Measurements from ENCODE around the gene CLPTM1L.

The CLPTM1L gene

DNA sequence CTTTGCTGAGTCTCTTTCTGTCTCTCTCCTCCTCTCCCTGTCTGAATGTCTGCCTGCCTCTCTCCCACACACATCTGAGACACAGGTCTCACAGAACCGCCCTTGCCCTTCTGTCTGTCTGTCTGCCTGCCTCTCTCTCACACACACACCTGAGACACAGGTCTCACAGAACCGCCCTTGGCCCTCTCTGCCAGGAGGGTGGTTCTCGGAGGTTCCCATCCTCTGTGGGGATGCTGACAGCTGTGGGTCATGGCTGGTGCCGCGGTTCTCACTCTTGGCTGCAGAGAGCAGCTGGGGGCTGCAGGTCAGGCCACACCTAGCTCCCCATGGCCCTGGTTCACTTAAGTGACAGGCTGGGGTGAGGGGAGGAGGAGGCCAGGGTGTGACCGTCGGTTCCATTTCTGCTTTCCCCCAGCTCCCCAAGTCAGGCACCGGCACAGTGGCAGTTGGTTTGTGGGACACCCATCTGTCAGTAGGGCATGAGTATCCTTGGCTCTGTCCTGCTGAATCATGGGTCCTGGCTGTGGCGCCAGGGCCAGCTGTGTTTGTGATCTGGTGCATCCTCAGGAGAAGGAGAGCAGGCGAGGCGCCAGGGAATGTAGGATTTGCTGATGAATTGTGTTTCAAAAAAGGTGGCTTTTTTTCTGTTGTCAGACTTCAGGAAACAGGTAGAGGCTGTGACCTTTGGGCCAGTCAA is 42.3 kb upstream of the CLPTM1L start:
- H3K4me1 ChIP-seq (ENCODE audit: insufficient read depth, low read length) = no peaks in the 10 kb centered on the region
- H3K9me3 ChIP-seq (ENCODE audit: insufficient read depth, low read depth, low read length) = no peaks in the 10 kb centered on the region
- no peak overlapping the region for H3K4me3 ChIP-seq (ENCODE audit: low read length)
- 79% methylated on average over 11 of the region's 11 CpGs for WGBS
- no peak overlapping the region for H3K27ac ChIP-seq (ENCODE audit: low read depth, low read length)
- peaks cover 58% of the 10 kb centered on the region for H3K27me3 ChIP-seq (ENCODE audit: insufficient read depth, low read length)
- H3K36me3 ChIP-seq (ENCODE audit: insufficient read depth, low read length) = no peaks in the 10 kb centered on the region
- H3K9ac ChIP-seq (ENCODE audit: low read depth, low read length) = no peak overlapping the region

DNA sequence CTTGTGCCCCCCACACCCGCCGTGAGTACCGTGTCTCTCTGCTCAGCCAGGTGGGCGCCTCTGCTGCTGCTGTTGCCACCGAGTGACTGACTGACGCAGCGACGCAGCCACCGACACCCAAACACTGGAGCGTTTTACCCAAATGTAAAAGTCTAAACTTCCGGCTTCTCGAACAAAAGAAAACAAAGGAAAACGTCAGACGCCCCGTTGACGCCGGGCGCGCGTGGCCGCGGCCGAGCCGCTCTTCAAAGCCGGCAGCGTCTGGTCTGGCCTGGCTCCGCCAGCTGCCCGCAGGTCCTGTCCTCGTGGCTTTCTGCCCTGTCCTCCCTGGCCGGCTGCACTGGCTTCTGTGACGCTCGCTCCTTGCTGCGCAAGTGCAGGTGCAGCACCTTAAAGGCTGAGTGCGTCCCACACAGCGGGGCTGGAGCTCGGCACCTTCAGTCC is 41.4 kb upstream of the CLPTM1L start:
- H3K9ac ChIP-seq (ENCODE audit: low read depth, low read length) = peak overlapping the region; percentile 68
- WGBS = 7% methylated on average over 36 of the region's 36 CpGs
- peaks cover 61% of the 10 kb centered on the region for H3K27me3 ChIP-seq (ENCODE audit: insufficient read depth, low read length)
- H3K4me1 ChIP-seq (ENCODE audit: insufficient read depth, low read length) = no peaks in the 10 kb centered on the region
- H3K4me3 ChIP-seq (ENCODE audit: low read length) = peak overlapping the region; percentile 62
- H3K9me3 ChIP-seq (ENCODE audit: insufficient read depth, low read depth, low read length) = no peaks in the 10 kb centered on the region
- H3K36me3 ChIP-seq (ENCODE audit: insufficient read depth, low read length) = no peaks in the 10 kb centered on the region
- H3K27ac ChIP-seq (ENCODE audit: low read depth, low read length) = no peak overlapping the region

DNA sequence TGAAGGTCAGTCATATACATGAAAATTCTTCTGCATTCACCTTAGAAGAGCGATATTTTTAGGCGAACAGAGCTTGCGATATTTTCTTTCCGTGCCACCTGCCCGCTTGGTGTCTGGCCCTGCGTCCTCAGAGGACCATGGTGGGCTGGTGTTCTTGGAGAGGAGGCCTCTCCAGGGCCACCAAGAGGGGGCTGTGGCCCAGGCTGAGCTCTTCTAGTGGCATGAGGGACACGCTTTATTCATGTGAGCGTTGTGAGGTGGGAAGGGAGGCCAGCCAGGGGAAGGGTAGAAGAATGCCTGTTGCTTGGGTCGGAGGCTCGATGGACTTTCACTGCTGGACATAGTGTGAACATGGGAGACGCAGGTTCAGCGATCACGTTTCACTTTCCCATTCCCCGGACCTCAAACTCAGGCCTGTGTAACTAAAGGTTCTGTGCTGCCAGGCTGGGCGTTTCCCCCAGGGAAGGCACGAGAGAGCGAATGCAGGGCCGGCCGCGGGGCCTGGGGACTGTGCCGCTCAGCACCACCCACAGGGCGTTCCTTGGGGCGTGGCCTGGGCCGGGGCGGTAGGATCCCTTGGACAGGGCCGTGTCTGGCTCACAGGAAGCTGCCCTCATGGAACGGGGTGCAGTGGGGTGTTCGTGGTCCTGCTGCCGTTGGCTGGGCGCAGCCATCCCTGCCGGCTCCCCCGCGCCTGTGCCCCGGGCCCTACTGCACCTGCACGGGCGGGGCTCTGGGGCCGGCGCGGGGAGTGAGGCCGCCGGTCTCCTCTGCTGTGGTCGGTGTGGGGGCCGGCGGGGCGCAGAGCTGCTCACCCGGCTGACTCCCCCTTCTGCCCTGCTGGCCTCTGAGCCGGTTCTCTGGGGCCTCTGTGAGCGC is 40.7 kb upstream of the CLPTM1L start:
- WGBS = 16% methylated on average over 48 of the region's 48 CpGs
- Histone ChIP-seq H3K9me3 (ENCODE audit: insufficient read depth, low read depth, low read length) (no peaks in the 10 kb centered on the region), H3K4me1 (ENCODE audit: insufficient read depth, low read length) (no peaks in the 10 kb centered on the region), H3K27ac (ENCODE audit: low read depth, low read length) (no peak overlapping the region), H3K4me3 (ENCODE audit: low read length) (peak overlapping the region; percentile 62), H3K36me3 (ENCODE audit: insufficient read depth, low read length) (no peaks in the 10 kb centered on the region), H3K9ac (ENCODE audit: low read depth, low read length) (peak overlapping the region; percentile 68), H3K27me3 (ENCODE audit: insufficient read depth, low read length) (peaks cover 68% of the 10 kb centered on the region)

DNA sequence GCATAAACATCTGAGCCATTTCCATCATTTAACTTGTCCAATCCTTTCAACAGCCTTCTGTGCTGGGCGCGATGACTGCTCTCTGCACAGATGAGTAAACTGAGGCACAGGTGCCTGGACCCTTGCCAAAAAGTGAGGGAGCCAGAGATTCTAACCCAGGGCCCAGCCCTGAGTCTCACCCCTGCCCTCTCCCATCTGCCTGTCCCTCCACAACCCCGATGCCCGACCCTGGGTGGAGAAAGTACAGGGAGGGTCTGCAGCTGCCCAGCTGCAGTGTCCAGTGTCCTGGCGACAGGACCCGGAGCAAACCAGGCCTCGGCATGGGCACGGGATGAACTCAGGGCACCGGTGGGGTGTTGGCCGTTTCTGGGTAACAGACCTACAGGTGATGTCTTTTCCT is 39.6 kb upstream of the CLPTM1L start:
- H3K9me3 ChIP-seq (ENCODE audit: insufficient read depth, low read depth, low read length) = peaks cover 7% of the 10 kb centered on the region
- peaks cover 72% of the 10 kb centered on the region for H3K27me3 ChIP-seq (ENCODE audit: insufficient read depth, low read length)
- no peaks in the 10 kb centered on the region for H3K36me3 ChIP-seq (ENCODE audit: insufficient read depth, low read length)
- no peak overlapping the region for H3K9ac ChIP-seq (ENCODE audit: low read depth, low read length)
- H3K4me1 ChIP-seq (ENCODE audit: insufficient read depth, low read length) = no peaks in the 10 kb centered on the region
- 91% methylated on average over 10 of the region's 10 CpGs for WGBS
- H3K27ac ChIP-seq (ENCODE audit: low read depth, low read length) = no peak overlapping the region
- H3K4me3 ChIP-seq (ENCODE audit: low read length) = no peak overlapping the region

DNA sequence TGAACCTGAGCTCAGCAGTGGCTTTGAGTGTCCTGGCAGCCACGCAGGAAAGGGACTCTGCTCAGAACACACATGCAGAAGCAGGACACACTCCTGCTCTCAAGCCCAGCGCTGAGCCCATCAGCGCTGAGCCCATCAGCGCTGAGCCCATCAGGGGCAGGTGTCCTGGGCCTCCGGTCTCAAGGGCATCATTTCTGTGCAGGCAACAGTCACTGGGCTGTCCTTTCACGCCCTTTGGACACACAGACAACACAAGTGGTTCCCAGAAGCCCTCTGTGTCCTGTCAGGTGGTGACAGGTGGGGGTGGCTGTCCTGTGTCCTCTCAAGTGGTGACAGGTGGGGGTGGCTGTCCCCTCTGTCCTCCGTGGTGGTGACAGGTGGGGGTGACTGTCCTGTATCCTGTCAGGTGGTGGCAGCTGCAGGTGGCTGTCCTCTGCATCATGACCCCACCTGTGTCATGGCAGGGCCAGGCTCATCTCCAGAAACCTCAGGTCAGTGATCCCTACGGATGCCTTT is 39.0 kb upstream of the CLPTM1L start:
- WGBS = 86% methylated on average over 8 of the region's 8 CpGs
- no peak overlapping the region for H3K27ac ChIP-seq (ENCODE audit: low read depth, low read length)
- no peaks in the 10 kb centered on the region for H3K4me1 ChIP-seq (ENCODE audit: insufficient read depth, low read length)
- no peak overlapping the region for H3K9ac ChIP-seq (ENCODE audit: low read depth, low read length)
- peaks cover 71% of the 10 kb centered on the region for H3K27me3 ChIP-seq (ENCODE audit: insufficient read depth, low read length)
- no peak overlapping the region for H3K4me3 ChIP-seq (ENCODE audit: low read length)
- H3K9me3 ChIP-seq (ENCODE audit: insufficient read depth, low read depth, low read length) = peaks cover 7% of the 10 kb centered on the region
- H3K36me3 ChIP-seq (ENCODE audit: insufficient read depth, low read length) = no peaks in the 10 kb centered on the region

DNA sequence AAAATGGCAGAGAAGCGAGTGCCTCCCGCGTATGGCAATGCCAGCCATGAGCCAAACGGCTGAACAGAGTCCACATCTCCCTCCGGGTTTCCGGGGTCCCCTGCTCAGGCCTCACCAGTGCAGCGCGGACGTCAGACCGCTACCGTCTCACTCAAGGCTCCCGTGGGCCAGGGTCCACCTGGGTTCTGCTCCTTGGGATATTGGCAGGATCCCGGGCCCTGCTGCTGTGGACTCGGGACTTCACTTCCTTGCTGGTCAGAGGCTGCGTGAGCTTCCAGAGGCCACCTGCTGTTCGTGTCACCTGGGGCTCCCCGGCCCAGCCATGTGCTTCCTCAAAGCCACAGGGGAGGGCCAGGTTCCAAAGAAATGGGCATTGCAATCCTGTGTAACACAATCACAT is 38.4 kb upstream of the CLPTM1L start:
- H3K9me3 ChIP-seq (ENCODE audit: insufficient read depth, low read depth, low read length) = peaks cover 7% of the 10 kb centered on the region
- no peak overlapping the region for H3K9ac ChIP-seq (ENCODE audit: low read depth, low read length)
- H3K36me3 ChIP-seq (ENCODE audit: insufficient read depth, low read length) = no peaks in the 10 kb centered on the region
- H3K4me3 ChIP-seq (ENCODE audit: low read length) = no peak overlapping the region
- no peaks in the 10 kb centered on the region for H3K4me1 ChIP-seq (ENCODE audit: insufficient read depth, low read length)
- no peak overlapping the region for H3K27ac ChIP-seq (ENCODE audit: low read depth, low read length)
- H3K27me3 ChIP-seq (ENCODE audit: insufficient read depth, low read length) = peaks cover 66% of the 10 kb centered on the region
- WGBS = 89% methylated on average over 17 of the region's 17 CpGs

DNA sequence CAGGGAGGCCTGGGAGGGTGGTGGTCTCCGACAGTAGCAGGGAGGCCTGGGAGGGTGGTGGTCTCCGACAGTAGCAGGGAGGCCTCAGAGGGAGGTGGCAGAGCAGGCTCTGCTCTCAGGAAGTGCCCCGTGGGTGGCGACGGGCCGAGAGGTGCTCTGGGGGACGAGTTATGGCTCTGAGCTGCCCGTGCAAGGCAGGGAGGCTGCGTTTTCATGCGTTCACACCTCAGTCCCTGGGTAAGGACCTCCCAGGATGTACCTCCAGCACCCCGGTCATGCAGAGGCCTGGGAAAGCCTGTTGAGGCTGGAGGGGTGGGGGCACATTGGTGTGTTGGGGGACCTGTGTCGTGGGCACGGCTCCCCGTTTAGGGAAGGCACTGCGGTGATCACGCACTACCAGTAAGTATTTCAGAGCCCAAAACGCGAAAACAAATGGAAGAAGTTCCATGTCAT is 37.4 kb upstream of the CLPTM1L start:
- Histone ChIP-seq H3K4me1 (ENCODE audit: insufficient read depth, low read length) (no peaks in the 10 kb centered on the region), H3K4me3 (ENCODE audit: low read length) (no peak overlapping the region), H3K9ac (ENCODE audit: low read depth, low read length) (no peak overlapping the region), H3K27me3 (ENCODE audit: insufficient read depth, low read length) (peaks cover 56% of the 10 kb centered on the region), H3K9me3 (ENCODE audit: insufficient read depth, low read depth, low read length) (peaks cover 7% of the 10 kb centered on the region), H3K27ac (ENCODE audit: low read depth, low read length) (no peak overlapping the region), H3K36me3 (ENCODE audit: insufficient read depth, low read length) (no peaks in the 10 kb centered on the region)
- WGBS = 92% methylated on average over 18 of the region's 18 CpGs

DNA sequence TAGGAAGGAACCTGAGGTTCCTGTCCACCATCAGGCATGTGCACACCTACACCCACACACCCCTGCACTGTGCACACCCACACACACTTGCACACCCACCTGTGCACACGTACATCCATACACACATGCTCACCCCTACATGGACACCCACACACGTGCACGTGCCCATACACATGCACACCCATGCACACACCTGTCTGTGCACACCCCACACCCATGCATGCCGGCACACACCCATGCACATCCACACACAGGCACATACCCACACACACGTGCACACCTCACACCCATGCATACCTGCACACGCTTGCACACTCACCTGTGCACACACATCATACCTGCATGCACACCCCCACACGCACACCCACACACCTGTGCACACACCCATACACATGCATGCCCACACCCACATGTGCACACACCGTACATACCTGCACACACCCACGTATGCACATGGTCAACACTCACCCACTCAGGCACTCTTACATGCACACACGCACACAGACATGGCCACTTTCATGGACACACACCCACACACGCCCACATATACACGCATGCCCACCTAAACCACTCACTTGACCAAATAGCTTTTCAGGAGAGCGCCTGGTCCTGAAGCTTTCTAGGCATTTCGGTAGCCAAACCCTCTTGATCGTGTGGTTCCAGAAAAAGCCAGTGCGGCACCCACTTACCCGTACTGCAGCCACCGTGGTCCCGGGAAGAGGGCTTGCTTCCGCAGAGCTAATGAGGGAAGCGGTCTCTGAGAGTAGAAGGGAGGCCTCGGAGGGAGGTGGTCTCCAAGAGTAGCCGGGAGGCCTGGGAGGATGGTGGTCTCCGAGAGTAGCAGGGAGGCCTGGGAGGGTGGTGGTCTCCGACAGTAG is 36.7 kb upstream of the CLPTM1L start:
- Histone ChIP-seq H3K27me3 (ENCODE audit: insufficient read depth, low read length) (peaks cover 49% of the 10 kb centered on the region), H3K36me3 (ENCODE audit: insufficient read depth, low read length) (no peaks in the 10 kb centered on the region), H3K4me1 (ENCODE audit: insufficient read depth, low read length) (no peaks in the 10 kb centered on the region), H3K9ac (ENCODE audit: low read depth, low read length) (no peak overlapping the region), H3K4me3 (ENCODE audit: low read length) (no peak overlapping the region), H3K9me3 (ENCODE audit: insufficient read depth, low read depth, low read length) (peaks cover 7% of the 10 kb centered on the region), H3K27ac (ENCODE audit: low read depth, low read length) (no peak overlapping the region)
- 92% methylated on average over 25 of the region's 25 CpGs for WGBS

DNA sequence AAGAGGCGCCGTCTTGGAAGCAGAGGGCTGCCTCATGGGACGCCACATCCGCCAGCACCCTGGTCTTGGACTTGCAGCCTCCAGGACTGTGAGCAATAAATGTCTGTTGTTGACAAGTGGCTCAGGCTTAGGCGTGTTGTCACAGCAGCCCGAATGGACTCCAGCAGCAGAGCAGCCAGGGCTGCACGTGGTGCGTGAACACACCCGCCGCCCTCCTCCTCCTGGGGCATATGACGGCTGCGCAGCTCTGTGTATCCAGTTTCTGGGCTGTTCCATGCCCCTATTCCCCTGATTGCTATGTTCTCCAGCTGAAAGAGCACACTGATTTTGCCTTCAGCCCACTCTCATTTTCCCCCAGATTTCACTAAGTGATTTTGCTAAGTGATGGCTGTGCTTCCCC is 36.0 kb upstream of the CLPTM1L start:
- WGBS = 90% methylated on average over 12 of the region's 12 CpGs
- Histone ChIP-seq H3K4me1 (ENCODE audit: insufficient read depth, low read length) (no peaks in the 10 kb centered on the region), H3K27me3 (ENCODE audit: insufficient read depth, low read length) (peaks cover 42% of the 10 kb centered on the region), H3K36me3 (ENCODE audit: insufficient read depth, low read length) (no peaks in the 10 kb centered on the region), H3K4me3 (ENCODE audit: low read length) (no peak overlapping the region), H3K9ac (ENCODE audit: low read depth, low read length) (no peak overlapping the region), H3K9me3 (ENCODE audit: insufficient read depth, low read depth, low read length) (peaks cover 7% of the 10 kb centered on the region), H3K27ac (ENCODE audit: low read depth, low read length) (no peak overlapping the region)

DNA sequence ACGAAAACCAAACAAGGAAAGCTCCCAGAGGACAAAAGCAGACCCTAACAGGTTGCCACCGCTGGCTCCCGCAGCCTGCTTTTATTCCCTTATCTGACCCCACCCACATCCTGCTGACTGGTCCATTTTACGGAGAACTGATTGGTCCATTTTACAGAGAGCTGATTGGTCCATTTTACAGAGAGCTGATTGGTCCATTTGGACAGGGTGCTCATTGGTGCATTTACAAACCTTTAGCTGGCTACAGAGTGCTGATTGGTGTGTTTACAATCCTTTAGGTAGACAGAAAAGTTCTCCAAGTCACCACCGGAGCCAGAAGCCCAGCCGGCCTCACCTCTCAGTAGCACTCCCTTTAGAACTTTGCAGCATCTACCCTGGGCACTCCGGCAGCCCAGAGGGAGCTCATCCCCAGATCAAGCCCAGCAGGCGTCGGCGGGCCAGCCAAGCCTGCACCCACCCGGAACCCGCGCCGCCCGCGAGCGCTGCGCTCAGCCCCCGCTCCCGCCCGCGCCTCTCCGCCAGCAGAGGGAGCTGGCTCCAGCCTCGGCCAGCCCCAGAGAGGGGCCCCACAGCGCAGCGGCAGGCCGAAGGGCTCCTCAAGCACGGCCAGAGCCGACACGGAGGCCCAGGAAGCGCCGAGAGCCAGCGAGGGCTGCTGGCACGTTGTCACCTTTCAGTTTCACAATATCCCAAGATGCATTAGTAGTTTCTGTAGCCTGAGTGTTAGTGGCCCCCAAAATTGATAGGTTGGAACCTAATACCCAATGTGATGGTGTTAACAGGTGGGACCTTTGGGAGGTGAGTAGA is 35.3 kb upstream of the CLPTM1L start:
- WGBS = 20% methylated on average over 34 of the region's 34 CpGs
- peaks cover 35% of the 10 kb centered on the region for H3K27me3 ChIP-seq (ENCODE audit: insufficient read depth, low read length)
- no peaks in the 10 kb centered on the region for H3K4me1 ChIP-seq (ENCODE audit: insufficient read depth, low read length)
- H3K4me3 ChIP-seq (ENCODE audit: low read length) = no peak overlapping the region
- peaks cover 7% of the 10 kb centered on the region for H3K9me3 ChIP-seq (ENCODE audit: insufficient read depth, low read depth, low read length)
- no peak overlapping the region for H3K9ac ChIP-seq (ENCODE audit: low read depth, low read length)
- no peaks in the 10 kb centered on the region for H3K36me3 ChIP-seq (ENCODE audit: insufficient read depth, low read length)
- H3K27ac ChIP-seq (ENCODE audit: low read depth, low read length) = no peak overlapping the region

Measured in HUES64 (cell line).